Measurements from ENCODE around the gene TRPC6. TPM values are rescaled to one million over a fixed set of nuclear protein-coding genes. Genes with fewer than 3 reads are reported as not detected.

Gene TRPC6
- polyA plus RNA-seq, 1 donor (not counting 4 experiments of a cell fraction or from before 2014, with no cell fraction given), result 0.04 TPM

- H3K27me3 ChIP-seq (ENCODE audit: control insufficient read depth, extremely low read depth, insufficient read depth, low read length), result no peaks in the 10 kb centered on the region
- no peak overlapping the region for H3K9ac ChIP-seq (ENCODE audit: control insufficient read depth, extremely low read depth, insufficient read depth, low read length)
- H3K4me1 ChIP-seq (ENCODE audit: control insufficient read depth, extremely low read depth, insufficient read depth, low read length), result peaks cover 5% of the 10 kb centered on the region
- no peak for DNase-seq (ENCODE audit: low read depth, low spot score)
- dilution Hi-C loops (cut with MboI; ENCODE audit: extremely low pct_ligation_motif_present, low sequenced_read_pairs), result no loop called here
- no peak for FAIRE-seq
- H3K9me1 ChIP-seq (ENCODE audit: control insufficient read depth, extremely low read depth, insufficient read depth, low read length), result no peaks in the 10 kb centered on the region
- no peaks in the 10 kb centered on the region for H3K36me3 ChIP-seq (ENCODE audit: control insufficient read depth in 2 of 2, extremely low read depth in 1 of 2, insufficient read depth in 2 of 2, low read length in 2 of 2)
- TF ChIP-seq, protein P1, sequence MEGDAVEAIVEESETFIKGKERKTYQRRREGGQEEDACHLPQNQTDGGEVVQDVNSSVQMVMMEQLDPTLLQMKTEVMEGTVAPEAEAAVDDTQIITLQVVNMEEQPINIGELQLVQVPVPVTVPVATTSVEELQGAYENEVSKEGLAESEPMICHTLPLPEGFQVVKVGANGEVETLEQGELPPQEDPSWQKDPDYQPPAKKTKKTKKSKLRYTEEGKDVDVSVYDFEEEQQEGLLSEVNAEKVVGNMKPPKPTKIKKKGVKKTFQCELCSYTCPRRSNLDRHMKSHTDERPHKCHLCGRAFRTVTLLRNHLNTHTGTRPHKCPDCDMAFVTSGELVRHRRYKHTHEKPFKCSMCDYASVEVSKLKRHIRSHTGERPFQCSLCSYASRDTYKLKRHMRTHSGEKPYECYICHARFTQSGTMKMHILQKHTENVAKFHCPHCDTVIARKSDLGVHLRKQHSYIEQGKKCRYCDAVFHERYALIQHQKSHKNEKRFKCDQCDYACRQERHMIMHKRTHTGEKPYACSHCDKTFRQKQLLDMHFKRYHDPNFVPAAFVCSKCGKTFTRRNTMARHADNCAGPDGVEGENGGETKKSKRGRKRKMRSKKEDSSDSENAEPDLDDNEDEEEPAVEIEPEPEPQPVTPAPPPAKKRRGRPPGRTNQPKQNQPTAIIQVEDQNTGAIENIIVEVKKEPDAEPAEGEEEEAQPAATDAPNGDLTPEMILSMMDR (optimal IDR thresholded peaks at IDR 0.05 in 1 of 3, IDR thresholded peaks at IDR 0.05 in 1 of 3, conservative IDR thresholded peaks at IDR 0.05 in 1 of 3; ENCODE audit: extremely low read depth in 1 of 3, insufficient read depth in 2 of 3, low read length in 3 of 3), result no peak
- no peak for TF ChIP-seq EZH2 (IDR thresholded peaks at IDR 0.05; ENCODE audit: low read length)
- H3K4me2 ChIP-seq (ENCODE audit: control insufficient read depth, extremely low read depth, insufficient read depth, low read depth, low read length), result no peak overlapping the region
- no peaks in the 10 kb centered on the region for H3K9me3 ChIP-seq (ENCODE audit: control insufficient read depth, low read depth, low read length)
- no peak overlapping the region for H2AFZ ChIP-seq (ENCODE audit: control insufficient read depth, low read length)
- H3K4me3 ChIP-seq (ENCODE audit: control insufficient read depth in 2 of 3, extremely low read depth in 1 of 3, insufficient read depth in 2 of 3, low read depth in 1 of 3, low read length in 3 of 3), result no peak overlapping the region
- no peaks in the 10 kb centered on the region for H4K20me1 ChIP-seq (ENCODE audit: control insufficient read depth, extremely low read depth, insufficient read depth, low read length)
- H3K79me2 ChIP-seq (ENCODE audit: control insufficient read depth, insufficient read depth, low read length), result no peaks in the 10 kb centered on the region
- H3K27ac ChIP-seq (ENCODE audit: control insufficient read depth, insufficient read depth, low read length), result no peak overlapping the region
These were observed 130.1 kb downstream of the TRPC6 start for GRCh38 chr11:101453682-101454081.

DNA sequence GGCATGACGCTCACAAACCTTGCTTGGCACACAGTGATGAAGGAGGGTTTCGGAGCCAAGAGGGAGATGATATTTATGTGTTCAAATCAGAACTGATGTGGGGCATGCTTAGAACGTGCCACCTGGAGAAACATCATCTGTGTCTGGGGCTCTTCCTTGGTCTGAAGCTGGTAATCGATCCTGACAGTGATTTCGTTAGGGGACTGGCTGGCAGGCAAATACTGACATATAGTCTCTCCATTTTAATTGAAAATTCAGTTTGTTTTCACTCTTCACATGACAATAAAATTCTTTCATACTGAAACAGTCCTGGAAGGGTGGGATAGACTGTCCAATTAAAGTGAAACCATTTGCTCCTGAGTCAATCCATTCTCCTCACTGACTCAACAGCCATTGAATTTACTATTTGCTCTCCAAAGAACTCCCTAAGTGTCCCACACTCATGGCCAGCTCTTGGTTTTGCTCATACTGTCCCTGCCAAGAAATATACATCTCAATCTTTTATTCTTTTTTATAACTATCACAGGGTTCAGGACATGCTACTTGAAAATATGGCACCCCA lies 134.8 kb downstream of the TRPC6 start:
- H3K4me2 ChIP-seq (ENCODE audit: control insufficient read depth, extremely low read depth, insufficient read depth, low read depth, low read length), result no peak overlapping the region
- no peaks in the 10 kb centered on the region for H3K27me3 ChIP-seq (ENCODE audit: control insufficient read depth, extremely low read depth, insufficient read depth, low read length)
- DNase-seq (ENCODE audit: low read depth, low spot score), result no peak
- H3K79me2 ChIP-seq (ENCODE audit: control insufficient read depth, insufficient read depth, low read length), result no peaks in the 10 kb centered on the region
- no peak for FAIRE-seq
- no peak for TF ChIP-seq EZH2 (IDR thresholded peaks at IDR 0.05; ENCODE audit: low read length)
- TF ChIP-seq, protein P1 (optimal IDR thresholded peaks at IDR 0.05 in 1 of 3, IDR thresholded peaks at IDR 0.05 in 1 of 3, conservative IDR thresholded peaks at IDR 0.05 in 1 of 3; ENCODE audit: extremely low read depth in 1 of 3, insufficient read depth in 2 of 3, low read length in 3 of 3), result no peak
- no peak overlapping the region for H3K9ac ChIP-seq (ENCODE audit: control insufficient read depth, extremely low read depth, insufficient read depth, low read length)
- dilution Hi-C loops (cut with MboI; ENCODE audit: extremely low pct_ligation_motif_present, low sequenced_read_pairs), result no loop called here
- no peaks in the 10 kb centered on the region for H3K9me1 ChIP-seq (ENCODE audit: control insufficient read depth, extremely low read depth, insufficient read depth, low read length)
- H3K9me3 ChIP-seq (ENCODE audit: control insufficient read depth, low read depth, low read length), result no peaks in the 10 kb centered on the region
- H3K27ac ChIP-seq (ENCODE audit: control insufficient read depth, insufficient read depth, low read length), result no peak overlapping the region
- peaks cover 12% of the 10 kb centered on the region for H3K4me1 ChIP-seq (ENCODE audit: control insufficient read depth, extremely low read depth, insufficient read depth, low read length)
- H4K20me1 ChIP-seq (ENCODE audit: control insufficient read depth, extremely low read depth, insufficient read depth, low read length), result no peaks in the 10 kb centered on the region
- H3K4me3 ChIP-seq (ENCODE audit: control insufficient read depth in 2 of 3, extremely low read depth in 1 of 3, insufficient read depth in 2 of 3, low read depth in 1 of 3, low read length in 3 of 3), result no peak overlapping the region
- H3K36me3 ChIP-seq (ENCODE audit: control insufficient read depth in 2 of 2, extremely low read depth in 1 of 2, insufficient read depth in 2 of 2, low read length in 2 of 2), result no peaks in the 10 kb centered on the region
- no peak overlapping the region for H2AFZ ChIP-seq (ENCODE audit: control insufficient read depth, low read length)

Measured in keratinocyte (primary cell).